GM12801 (cell line): ENCODE data around the gene ABR.

Experiments
- TF ChIP-seq, protein P1 (sequence below): IDR thresholded peaks from one replicate; pipeline ENCODE4 v1.5.1; 2011; ENCODE audit warnings: control low read depth; ENCODE audit not compliant: insufficient read length; ENCODE audit errors: extremely low read depth

Gene ABR

GRCh38 chr17:1223662-1224061, 43.9 kb upstream of the ABR start:
- TF ChIP-seq, protein P1, sequence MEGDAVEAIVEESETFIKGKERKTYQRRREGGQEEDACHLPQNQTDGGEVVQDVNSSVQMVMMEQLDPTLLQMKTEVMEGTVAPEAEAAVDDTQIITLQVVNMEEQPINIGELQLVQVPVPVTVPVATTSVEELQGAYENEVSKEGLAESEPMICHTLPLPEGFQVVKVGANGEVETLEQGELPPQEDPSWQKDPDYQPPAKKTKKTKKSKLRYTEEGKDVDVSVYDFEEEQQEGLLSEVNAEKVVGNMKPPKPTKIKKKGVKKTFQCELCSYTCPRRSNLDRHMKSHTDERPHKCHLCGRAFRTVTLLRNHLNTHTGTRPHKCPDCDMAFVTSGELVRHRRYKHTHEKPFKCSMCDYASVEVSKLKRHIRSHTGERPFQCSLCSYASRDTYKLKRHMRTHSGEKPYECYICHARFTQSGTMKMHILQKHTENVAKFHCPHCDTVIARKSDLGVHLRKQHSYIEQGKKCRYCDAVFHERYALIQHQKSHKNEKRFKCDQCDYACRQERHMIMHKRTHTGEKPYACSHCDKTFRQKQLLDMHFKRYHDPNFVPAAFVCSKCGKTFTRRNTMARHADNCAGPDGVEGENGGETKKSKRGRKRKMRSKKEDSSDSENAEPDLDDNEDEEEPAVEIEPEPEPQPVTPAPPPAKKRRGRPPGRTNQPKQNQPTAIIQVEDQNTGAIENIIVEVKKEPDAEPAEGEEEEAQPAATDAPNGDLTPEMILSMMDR, result no peak

DNA sequence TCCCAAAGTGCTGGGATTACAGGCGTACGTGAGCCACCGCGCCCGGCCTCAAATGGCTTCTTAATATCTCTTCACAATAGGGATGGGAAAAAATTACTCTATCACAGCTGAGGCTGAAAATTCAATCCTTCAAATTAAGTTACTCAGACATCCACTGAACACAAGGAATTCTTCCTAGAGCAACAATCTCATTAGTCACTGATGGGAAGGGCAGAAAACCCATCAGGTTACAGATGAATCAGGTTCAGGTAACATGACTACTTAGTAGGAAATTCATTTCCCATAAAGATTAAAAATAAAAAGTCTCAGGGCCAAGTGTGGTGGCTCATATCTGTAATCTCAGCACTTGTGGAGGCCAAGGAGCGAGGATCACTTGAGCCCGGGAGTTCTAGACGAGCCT, 42.5 kb upstream of the ABR start:
- TF ChIP-seq, protein P1, result no peak

- TF ChIP-seq, protein P1, result no peak
Observed at GRCh38 chr17:1221209-1221608, 41.4 kb upstream of the ABR start.

- TF ChIP-seq, protein P1, result no peak
Observed at GRCh38 chr17:1220346-1220745, 40.6 kb upstream of the ABR start.

- TF ChIP-seq, protein P1, result no peak
Observed at GRCh38 chr17:1217089-1217385, 37.3 kb upstream of the ABR start.

DNA sequence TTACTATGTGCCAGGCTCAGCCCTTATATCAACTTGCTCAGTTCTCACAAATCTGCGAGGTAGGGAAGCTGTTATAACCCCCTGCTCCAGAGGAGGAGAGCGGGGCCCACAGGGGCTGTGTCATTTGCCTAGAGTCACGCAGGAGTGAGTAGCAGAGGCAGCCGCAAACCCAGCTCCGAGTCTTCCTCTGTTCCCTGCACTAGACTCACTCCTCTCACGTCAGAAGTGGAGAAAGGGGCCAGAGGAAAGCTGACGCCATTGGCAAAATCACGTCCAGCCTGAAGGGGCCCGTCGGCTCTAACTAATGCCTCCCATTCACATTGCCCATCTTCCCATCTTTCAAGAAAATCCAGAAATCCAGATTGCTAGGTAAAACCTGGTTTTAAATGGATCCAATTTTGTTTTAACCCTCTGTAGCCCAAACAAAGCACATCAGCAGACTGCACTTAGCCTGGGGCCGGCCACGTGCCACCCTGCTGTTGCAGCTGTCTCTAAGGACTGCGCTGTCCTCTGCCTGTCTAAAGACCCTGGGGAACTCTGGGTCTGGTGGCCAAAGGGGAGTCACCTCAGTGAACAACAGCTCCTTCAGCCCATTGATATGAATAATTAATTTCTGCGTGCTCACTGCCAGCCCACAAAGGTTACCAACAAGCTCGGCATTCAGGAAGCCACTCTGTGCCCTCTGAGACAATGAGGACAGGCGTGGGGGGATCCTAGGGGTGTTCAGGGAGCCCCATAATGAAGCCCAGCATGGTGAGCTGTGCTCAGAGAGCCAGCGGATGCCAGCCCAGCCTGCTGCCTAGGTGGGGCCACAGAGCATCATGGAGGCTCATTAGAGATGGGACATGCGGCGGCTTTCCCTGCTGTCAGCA, 36.7 kb upstream of the ABR start:
- TF ChIP-seq, protein P1, result no peak

DNA sequence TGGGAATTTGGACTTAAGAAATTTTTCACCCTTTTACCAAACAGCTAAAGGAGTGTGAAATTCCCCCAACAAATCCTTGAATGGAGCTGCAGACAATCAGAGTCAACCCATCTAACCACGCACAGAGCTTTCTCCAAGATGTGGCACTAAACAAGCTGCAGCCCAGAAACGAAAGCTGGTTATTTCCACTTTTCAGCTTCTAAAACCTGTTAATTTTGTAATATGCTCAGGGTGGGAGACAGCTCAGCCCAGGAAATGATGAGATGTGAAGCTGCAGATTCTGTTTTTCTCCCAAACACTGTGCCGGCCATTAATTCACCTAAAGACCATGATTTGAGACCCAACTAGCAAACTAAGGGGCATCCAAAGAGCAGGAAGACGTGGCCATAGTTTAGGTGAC, 33.2 kb upstream of the ABR start:
- TF ChIP-seq, protein P1, result no peak
